HUES64 (cell line): ENCODE results near the gene SERINC5.
A peak's percentile ranks its signal among the peaks of the same experiment; 100 is the strongest.

ENCODE experiments used
- H3K27ac ChIP-seq: 2 replicates; pipeline ENCODE4 v1.7.0; 2013; ENCODE audit warnings: low read depth, low read length, inconsistent platforms
- H3K27me3 ChIP-seq: 2 replicates; pipeline ENCODE4 v1.6.1; 2013; ENCODE audit warnings: mild to moderate bottlenecking, low read length; ENCODE audit not compliant: insufficient read depth
- H3K36me3 ChIP-seq: 2 replicates; pipeline ENCODE4 v1.6.1; 2013; ENCODE audit warnings: mild to moderate bottlenecking, low read length; ENCODE audit not compliant: insufficient read depth
- H3K4me1 ChIP-seq: 2 replicates; pipeline ENCODE4 v1.6.1; 2013; ENCODE audit warnings: mild to moderate bottlenecking, low read length, moderate library complexity; ENCODE audit not compliant: insufficient read depth
- H3K4me3 ChIP-seq: 2 replicates; pipeline ENCODE4 v1.5.1; 2013; ENCODE audit warnings: mild to moderate bottlenecking, low read length, moderate library complexity
- H3K9ac ChIP-seq: 2 replicates; pipeline ENCODE4 v1.6.1; 2013; ENCODE audit warnings: mild to moderate bottlenecking, low read depth, low read length
- H3K9me3 ChIP-seq: 2 replicates; pipeline ENCODE4 v1.6.1; 2013; ENCODE audit warnings: low read depth, low read length; ENCODE audit not compliant: insufficient read depth
- WGBS: fragments of 150-250, 120-280 bp; methylation state at CpG from one replicate; pipeline ENCODE4 v1.1.7; 2013; ENCODE audit warnings: missing lambda C conversion rate; 5-methylcytosine and 5-hydroxymethylcytosine counted together

Gene SERINC5

GRCh38 chr5:80150731-80151130, 105.1 kb downstream of the SERINC5 start:
- Histone ChIP-seq H3K9me3 (no peaks in the 10 kb centered on the region), H3K4me1 (peaks cover 11% of the 10 kb centered on the region), H3K4me3 (no peak overlapping the region), H3K9ac (no peak overlapping the region), H3K27me3 (no peaks in the 10 kb centered on the region), H3K36me3 (peaks cover 72% of the 10 kb centered on the region), H3K27ac (no peak overlapping the region)
- WGBS: 96% methylated on average over 11 of the region's 11 CpGs

DNA sequence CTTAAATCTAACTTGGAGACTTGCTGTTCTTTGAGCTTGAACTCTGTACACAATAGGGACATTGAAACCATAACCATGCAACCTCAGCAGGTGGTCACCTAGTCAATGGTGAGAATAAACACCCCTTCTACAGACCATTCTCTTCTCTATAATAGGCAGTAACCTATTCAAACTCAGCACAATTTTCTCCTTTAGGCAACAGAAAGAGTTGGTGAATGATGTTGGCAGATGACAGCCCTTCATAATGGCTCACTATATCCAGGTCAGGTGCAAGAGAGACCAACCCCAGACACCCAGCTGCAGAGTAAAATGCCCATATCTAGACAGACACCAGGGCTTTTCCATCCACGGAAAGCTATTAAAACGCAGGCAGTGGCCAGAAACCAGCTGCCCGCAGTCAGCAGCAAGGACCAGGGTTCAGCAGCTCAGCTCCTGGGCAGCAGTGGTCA, 106.7 kb downstream of the SERINC5 start:
- WGBS: 91% methylated on average over 3 of the region's 3 CpGs

GRCh38 chr5:80147119-80147815, 108.6 kb downstream of the SERINC5 start:
- 95% methylated on average over 9 of the region's 9 CpGs for WGBS
- H3K9me3 ChIP-seq: no peaks in the 10 kb centered on the region
- peaks cover 22% of the 10 kb centered on the region for H3K4me1 ChIP-seq
- H3K27me3 ChIP-seq: no peaks in the 10 kb centered on the region
- H3K27ac ChIP-seq: no peak overlapping the region
- no peak overlapping the region for H3K4me3 ChIP-seq
- H3K9ac ChIP-seq: no peak overlapping the region
- H3K36me3 ChIP-seq: peaks cover 89% of the 10 kb centered on the region

More for the DNA sequence above, 106.7 kb downstream of the SERINC5 start:
- Histone ChIP-seq H3K4me3 (no peak overlapping the region), H3K27me3 (no peaks in the 10 kb centered on the region), H3K36me3 (peaks cover 76% of the 10 kb centered on the region), H3K9ac (no peak overlapping the region), H3K27ac (peak overlapping the region; percentile 40; the same call in 1 of the 2 replicates), H3K9me3 (no peaks in the 10 kb centered on the region), H3K4me1 (peaks cover 9% of the 10 kb centered on the region; the same call in 1 of the 2 replicates)

- 95% methylated on average over 9 of the region's 9 CpGs for WGBS
- no peak overlapping the region for H3K9ac ChIP-seq
- peaks cover 34% of the 10 kb centered on the region for H3K4me1 ChIP-seq
- no peaks in the 10 kb centered on the region for H3K9me3 ChIP-seq
- H3K27me3 ChIP-seq: no peaks in the 10 kb centered on the region
- no peak overlapping the region for H3K27ac ChIP-seq
- peaks cover 78% of the 10 kb centered on the region for H3K36me3 ChIP-seq
- H3K4me3 ChIP-seq: no peak overlapping the region
Observed at GRCh38 chr5:80146046-80146445, 109.8 kb downstream of the SERINC5 start.

GRCh38 chr5:80143491-80143890, 112.4 kb downstream of the SERINC5 start:
- Histone ChIP-seq H3K9me3 (no peaks in the 10 kb centered on the region), H3K4me3 (no peak overlapping the region), H3K36me3 (peaks cover 62% of the 10 kb centered on the region), H3K27me3 (no peaks in the 10 kb centered on the region), H3K27ac (no peak overlapping the region; the same call in 1 of the 2 replicates), H3K9ac (no peak overlapping the region), H3K4me1 (peaks cover 51% of the 10 kb centered on the region)
- WGBS: 90% methylated on average over 13 of the region's 13 CpGs

DNA sequence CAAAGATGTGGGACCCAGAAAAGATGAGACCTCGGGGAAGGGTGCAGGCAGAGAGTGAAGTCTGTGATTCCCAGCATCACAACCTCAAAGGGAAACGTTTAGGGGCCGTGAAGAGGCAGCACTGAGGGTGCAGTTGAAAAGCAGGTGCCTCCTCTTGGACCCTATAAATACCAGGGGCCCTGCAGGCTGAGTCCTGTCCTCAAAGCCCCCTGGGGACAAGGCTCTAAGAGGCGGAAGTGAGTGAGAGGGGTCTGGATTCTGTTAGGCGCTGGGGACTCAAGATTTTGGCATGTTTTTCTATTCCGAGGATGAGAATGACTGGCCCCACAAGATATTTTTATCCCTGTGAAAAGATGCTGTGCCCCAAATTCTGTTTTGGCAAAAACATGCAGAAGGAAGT, 112.9 kb downstream of the SERINC5 start:
- no peaks in the 10 kb centered on the region for H3K9me3 ChIP-seq
- no peak overlapping the region for H3K4me3 ChIP-seq
- peaks cover 52% of the 10 kb centered on the region for H3K4me1 ChIP-seq
- H3K36me3 ChIP-seq: peaks cover 60% of the 10 kb centered on the region
- H3K27me3 ChIP-seq: no peaks in the 10 kb centered on the region
- WGBS: 78% methylated on average over 6 of the region's 6 CpGs
- no peak overlapping the region for H3K9ac ChIP-seq
- H3K27ac ChIP-seq: peak overlapping the region; percentile 92; the same call in 1 of the 2 replicates

- H3K9me3 ChIP-seq: no peaks in the 10 kb centered on the region
- H3K4me1 ChIP-seq: peaks cover 52% of the 10 kb centered on the region
- no peaks in the 10 kb centered on the region for H3K27me3 ChIP-seq
- H3K9ac ChIP-seq: peak overlapping the region; percentile 39; the same call in 1 of the 2 replicates
- H3K27ac ChIP-seq: peak overlapping the region; percentile 92
- 19% methylated on average over 3 of the region's 3 CpGs for WGBS
- H3K4me3 ChIP-seq: no peak overlapping the region
- H3K36me3 ChIP-seq: peaks cover 47% of the 10 kb centered on the region
Observed at GRCh38 chr5:80141681-80142080, 114.2 kb downstream of the SERINC5 start.

- peak overlapping the region; percentile 92 for H3K27ac ChIP-seq
- no peaks in the 10 kb centered on the region for H3K27me3 ChIP-seq
- WGBS: 31% methylated on average over 13 of the region's 13 CpGs
- peak overlapping the region; percentile 39 for H3K9ac ChIP-seq
- no peak overlapping the region for H3K4me3 ChIP-seq
- no peaks in the 10 kb centered on the region for H3K9me3 ChIP-seq
- H3K36me3 ChIP-seq: peaks cover 45% of the 10 kb centered on the region
- peaks cover 52% of the 10 kb centered on the region for H3K4me1 ChIP-seq
Observed at GRCh38 chr5:80141147-80141671, 114.6 kb downstream of the SERINC5 start.

GRCh38 chr5:80140496-80140895, 115.4 kb downstream of the SERINC5 start:
- Histone ChIP-seq H3K27me3 (no peaks in the 10 kb centered on the region), H3K4me3 (no peak overlapping the region), H3K9ac (no peak overlapping the region), H3K4me1 (peaks cover 54% of the 10 kb centered on the region), H3K9me3 (no peaks in the 10 kb centered on the region), H3K27ac (peak overlapping the region; percentile 92; the same call in 1 of the 2 replicates), H3K36me3 (peaks cover 40% of the 10 kb centered on the region)
- 77% methylated on average over 2 of the region's 3 CpGs for WGBS

- Histone ChIP-seq H3K27me3 (no peaks in the 10 kb centered on the region), H3K36me3 (peaks cover 31% of the 10 kb centered on the region), H3K9me3 (no peaks in the 10 kb centered on the region), H3K27ac (peak overlapping the region; percentile 54), H3K4me3 (no peak overlapping the region), H3K9ac (peak overlapping the region; percentile 6; the same call in 1 of the 2 replicates), H3K4me1 (peaks cover 64% of the 10 kb centered on the region)
- 91% methylated on average over 2 of the region's 2 CpGs for WGBS
Observed at GRCh38 chr5:80139466-80139972, 116.3 kb downstream of the SERINC5 start.

DNA sequence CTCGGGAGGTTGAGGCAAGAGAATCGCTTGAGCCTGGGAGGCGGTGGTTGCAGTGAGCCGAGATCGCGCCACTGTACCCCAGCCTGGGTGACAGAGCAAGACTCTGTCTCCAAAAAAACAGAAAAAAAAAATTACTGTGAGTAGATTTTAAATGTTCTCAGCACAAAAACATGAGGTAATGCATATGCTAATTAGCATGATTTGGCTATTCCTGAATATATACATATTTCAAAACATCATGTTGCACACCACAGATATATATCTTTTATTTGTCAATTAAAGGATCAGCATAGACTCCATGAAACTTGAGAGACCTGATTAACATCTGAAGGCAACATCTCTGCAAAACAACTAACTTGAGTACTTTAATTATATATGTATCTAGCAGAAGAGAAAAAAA, 117.4 kb downstream of the SERINC5 start:
- H3K9ac ChIP-seq: no peak overlapping the region
- H3K9me3 ChIP-seq: no peaks in the 10 kb centered on the region
- no peaks in the 10 kb centered on the region for H3K27me3 ChIP-seq
- WGBS: 97% methylated on average over 6 of the region's 6 CpGs
- H3K27ac ChIP-seq: no peak overlapping the region
- H3K36me3 ChIP-seq: peaks cover 20% of the 10 kb centered on the region
- H3K4me3 ChIP-seq: no peak overlapping the region
- H3K4me1 ChIP-seq: peaks cover 69% of the 10 kb centered on the region
